Endothelial cell of umbilical vein (primary cell): ENCODE data around the gene CMTM4. TPM values are rescaled to one million over a fixed set of nuclear protein-coding genes. Genes with fewer than 3 reads are reported as not detected.

Experiments
- BruUV-seq: library from RNA; stranded (reverse); fragments of 400-500 nt; replicated peaks from 2 replicates; lab custom pipeline; 2021; lab: Mats Ljungman, UMichigan
- CTCF ChIA-PET: fragments of 300-600, 350-600 bp; sonication (Branson Sonifier 250); formaldehyde crosslinking; loops from one replicate; lab custom pipeline; 2021; ENCODE audit warnings: antibody characterized with exemption, inconsistent platforms; lab: Charles Lee
- POLR2A ChIA-PET: fragments of 300-600, 350-600 bp; sonication (Branson Sonifier 250); formaldehyde crosslinking; loops from one replicate; lab custom pipeline; 2021; ENCODE audit warnings: antibody characterized with exemption, inconsistent platforms; lab: Charles Lee
- DNase-seq: peaks from one replicate; pipeline ENCODE4 v3.0.0-alpha.2; 2011; ENCODE audit warnings: low read depth, low spot score
- FAIRE-seq: peaks from 2 replicates; lab custom pipeline; 2011; peaks lifted over from hg19 to GRCh38; lab: Jason Lieb, UNC
- H2AFZ ChIP-seq: 2 replicates; pipeline ENCODE4 v1.6.0; 2012; ENCODE audit warnings: low read depth, low read length, control low read depth, inconsistent platforms
- H3K27ac ChIP-seq: 2 replicates; pipeline ENCODE4 v1.5.1; 2011; ENCODE audit warnings: low read depth, mild to moderate bottlenecking, control low read depth, low read length, moderate library complexity; ENCODE audit not compliant: insufficient read depth
- H3K27me3 ChIP-seq, 2 experiments: 2 replicates each; pipeline versions ENCODE4 v1.6.0 to v1.6.1; 2011; ENCODE audit warnings: low read length in 2 of 2, mixed read lengths in 1 of 2; ENCODE audit not compliant: control insufficient read depth in 2 of 2, insufficient read depth in 2 of 2
- H3K36me3 ChIP-seq, 2 experiments: 2 replicates in 1 of 2; 3 replicates in 1 of 2; pipeline ENCODE4 v1.5.1; 2011; ENCODE audit warnings: low read length in 2 of 2, mild to moderate bottlenecking in 1 of 2, moderate library complexity in 1 of 2; ENCODE audit not compliant: control insufficient read depth in 2 of 2, insufficient read depth in 2 of 2; ENCODE audit errors: extremely low read depth in 1 of 2
- H3K4me1 ChIP-seq: 3 replicates; pipeline ENCODE4 v1.5.1; 2011; ENCODE audit warnings: mild to moderate bottlenecking, low read length; ENCODE audit not compliant: control insufficient read depth, insufficient read depth; ENCODE audit errors: extremely low read depth
- H3K4me2 ChIP-seq: 2 replicates; pipeline ENCODE4 v1.6.1; 2011; ENCODE audit warnings: low read length, control low read depth, mixed read lengths; ENCODE audit not compliant: insufficient read depth
- H3K4me3 ChIP-seq, 3 experiments: fragments of 200-600 bp in 1 of 3; sonication (generic), shearing (Covaris generic) in 1 of 3; replicated peaks in 1 of 3; 2 replicates each; pipeline ENCODE4 v1.5.1; 2011 to 2016; ENCODE audit warnings: control low read depth in 3 of 3, low read length in 3 of 3, mild to moderate bottlenecking in 2 of 3, inconsistent platforms in 1 of 3, low read depth in 1 of 3, moderate library complexity in 1 of 3; ENCODE audit not compliant: insufficient read depth in 1 of 3
- H3K79me2 ChIP-seq: 2 replicates; pipeline ENCODE4 v1.6.0; 2012; ENCODE audit warnings: low read length, inconsistent platforms; ENCODE audit not compliant: control insufficient read depth, insufficient read depth
- H3K9ac ChIP-seq: replicated peaks from 2 replicates; pipeline ENCODE3; 2011; ENCODE audit warnings: low read length, control low read depth; ENCODE audit not compliant: insufficient read depth; ENCODE audit errors: extremely low read depth
- H3K9me1 ChIP-seq: replicated peaks from 3 replicates; pipeline ENCODE4 v1.6.0; 2011; ENCODE audit warnings: mild to moderate bottlenecking, low read length; ENCODE audit not compliant: control insufficient read depth, insufficient read depth; ENCODE audit errors: extremely low read depth
- H3K9me3 ChIP-seq: replicated peaks from 2 replicates; pipeline ENCODE4 v1.5.1; 2012; ENCODE audit warnings: low read length, inconsistent platforms; ENCODE audit not compliant: control insufficient read depth, insufficient read depth
- H4K20me1 ChIP-seq: replicated peaks from 2 replicates; pipeline ENCODE3; 2011; ENCODE audit warnings: mild to moderate bottlenecking, low read length; ENCODE audit not compliant: control insufficient read depth, insufficient read depth; ENCODE audit errors: extremely low read depth
- CTCF ChIP-seq, 2 donors: IDR thresholded peaks; 1 replicate in 1 of 2; 2 replicates in 1 of 2; pipeline ENCODE4 v1.5.1; 2011; ENCODE audit warnings: low read length in 2 of 2, mild to moderate bottlenecking in 2 of 2, moderate library complexity in 2 of 2, control low read depth in 1 of 2, inconsistent platforms in 1 of 2, low read depth in 1 of 2; ENCODE audit not compliant: insufficient read depth in 1 of 2; ENCODE audit errors: extremely low read depth in 1 of 2
- EZH2 ChIP-seq: IDR thresholded peaks from 2 replicates; pipeline ENCODE4 v1.6.1; 2012; ENCODE audit warnings: borderline replicate concordance, low read depth, mild to moderate bottlenecking, moderate library complexity, low read length, inconsistent platforms; ENCODE audit not compliant: severe bottlenecking
- FOS ChIP-seq: IDR thresholded peaks from 2 replicates; pipeline ENCODE4 v1.6.1; 2011; ENCODE audit warnings: mild to moderate bottlenecking, low read length, moderate library complexity, borderline replicate concordance; ENCODE audit not compliant: insufficient read depth
- GATA2 ChIP-seq: IDR thresholded peaks from 2 replicates; pipeline ENCODE4 v1.7.0; 2011; ENCODE audit warnings: low read depth, mild to moderate bottlenecking, moderate library complexity, mixed read lengths, low read length; ENCODE audit not compliant: insufficient read length, insufficient read depth
- JUN ChIP-seq: IDR thresholded peaks from 2 replicates; pipeline ENCODE4 v1.6.1; 2011; ENCODE audit warnings: borderline replicate concordance, low read depth; ENCODE audit not compliant: insufficient read length, insufficient read depth
- MAX ChIP-seq: IDR thresholded peaks from 2 replicates; pipeline ENCODE4 v1.6.1; 2011; ENCODE audit not compliant: insufficient read depth, insufficient read length
- MYC ChIP-seq: IDR thresholded peaks from one replicate; pipeline ENCODE4 v1.6.1; 2011; ENCODE audit warnings: mild to moderate bottlenecking, low read depth, low read length
- POLR2A ChIP-seq: IDR thresholded peaks from 2 replicates; pipeline ENCODE4 v1.6.1; 2012; ENCODE audit warnings: low read depth, mild to moderate bottlenecking, control low read depth, low read length
- POLR2AphosphoS5 ChIP-seq: IDR thresholded peaks from 2 replicates; pipeline ENCODE4 v1.6.1; 2012; ENCODE audit warnings: low read depth, mild to moderate bottlenecking, control low read depth, low read length, moderate library complexity; ENCODE audit not compliant: insufficient read depth
- dilution Hi-C: fragments of 300-500 bp; cut with MboI; formaldehyde crosslinking; loops from one replicate; pipeline ENCODE4 v1.15.0; 2019; ENCODE audit warnings: low sequenced_read_pairs; ENCODE audit not compliant: extremely low pct_ligation_motif_present
- intact Hi-C: fragments of 100-400 bp; cut with micrococcal nuclease; formaldehyde crosslinking; loops from one replicate; pipeline ENCODE4 v1.10.0; 2022
- polyA plus RNA-seq, 4 experiments: library from polyadenylated mRNA; depleted of rRNA in 3 of 4; stranded (reverse) in 3 of 4; unstranded in 1 of 4; fragments of >200 nt; gene quantifications; 2 replicates each; pipeline versions ENCODE4 v1.2.1 to v1.2.3, GENCODE V29; 2011 to 2012; ENCODE audit warnings: missing spikeins in 1 of 4
- total RNA-seq: library from RNA; stranded (reverse); gene quantifications from 2 replicates; pipeline ENCODE4 v1.2.3, GENCODE V29; 2021

CMTM4 gene
- total and polyA plus RNA-seq, 2 donors (not counting 3 experiments of a cell fraction or from before 2014, with no cell fraction given), result 9.0 to 10.7 TPM

GRCh38 chr16:66592241-66592640 lies 104.3 kb downstream of the CMTM4 start:
- dilution Hi-C loops (no loop called here), intact Hi-C loops (no loop called here)
- DNase-seq (no peak), FAIRE-seq (no peak)
- POLR2A ChIA-PET, result no interaction called here
- H4K20me1 ChIP-seq, result no peaks in the 10 kb centered on the region
- peaks cover 0 to 6% of the 10 kb centered on the region in 2 experiments for H3K27me3 ChIP-seq
- H3K79me2 ChIP-seq, result no peaks in the 10 kb centered on the region
- H3K4me1 ChIP-seq, result no peaks in the 10 kb centered on the region
- H3K4me3 ChIP-seq, result no peak overlapping the region
- no peaks in the 10 kb centered on the region for H3K9me3 ChIP-seq
- TF ChIP-seq MAX, result no peak
- no peak for TF ChIP-seq MYC
- no peak overlapping the region for H3K4me2 ChIP-seq
- no TSS peak for BruUV-seq
- H3K36me3 ChIP-seq, result no peaks in the 10 kb centered on the region
- no peak overlapping the region for H3K9ac ChIP-seq
- no peak overlapping the region for H2AFZ ChIP-seq
- H3K27ac ChIP-seq, result no peak overlapping the region
- CTCF ChIA-PET, result interaction anchor here (1.1 kb wide), 1 partner anchor 77 kb away, joined by 4 read pairs; no protein-coding TSS in a partner anchor
- H3K9me1 ChIP-seq, result no peaks in the 10 kb centered on the region

- ChIA-PET CTCF (interaction anchor here (0.7 to 2.3 kb wide), 6 partner anchors 11 to 184 kb away, joined by 3 to 24 read pairs (median 4); no protein-coding TSS in a partner anchor), POLR2A (no interaction called here)
- no peak for TF ChIP-seq POLR2A
- TF ChIP-seq EZH2, result no peak
- no peak for TF ChIP-seq MAX
- no peak for TF ChIP-seq MYC
- TF ChIP-seq JUN, result no peak
- no peak for TF ChIP-seq GATA2
- TF ChIP-seq POLR2AphosphoS5, result no peak
- TF ChIP-seq CTCF (IDR thresholded peaks at IDR 0.05; ENCODE audit: extremely low read depth in 1 of 2, insufficient read depth in 1 of 2, low read depth in 1 of 2, low read length in 2 of 2), result no peak
- no peak for TF ChIP-seq FOS
- DNase-seq (no peak), FAIRE-seq (no peak)
- Histone ChIP-seq H3K27ac (no peak overlapping the region), H3K9ac (no peak overlapping the region), H3K9me1 (no peaks in the 10 kb centered on the region), H3K9me3 (no peaks in the 10 kb centered on the region), H3K27me3 (peaks cover 0 to 3% of the 10 kb centered on the region in 2 experiments), H3K79me2 (no peaks in the 10 kb centered on the region), H3K36me3 (no peaks in the 10 kb centered on the region), H2AFZ (no peak overlapping the region), H3K4me2 (no peak overlapping the region), H3K4me1 (peaks cover 1% of the 10 kb centered on the region), H4K20me1 (no peaks in the 10 kb centered on the region), H3K4me3 (no peak overlapping the region)
- BruUV-seq, result no TSS peak
- intact Hi-C loops, result no loop called here
- dilution Hi-C loops, result no loop called here
Measured at GRCh38 chr16:66591018-66591417, 105.5 kb downstream of the CMTM4 start.
